AG04450 (cell line): ENCODE data around the gene PPFIBP1. TPM values are rescaled to one million over a fixed set of nuclear protein-coding genes. Genes with fewer than 3 reads are reported as not detected.

Source experiments
- CTCF ChIA-PET: fragments of 300-600, 350-600 bp; formaldehyde crosslinking; extraction: SDS; loops from one replicate; lab custom pipeline; 2022; ENCODE audit warnings: antibody characterized with exemption, inconsistent platforms; lab: Charles Lee
- POLR2A ChIA-PET: fragments of 350-600 bp; formaldehyde crosslinking; extraction: SDS; loops from one replicate; lab custom pipeline; 2021; ENCODE audit warnings: antibody characterized with exemption, inconsistent platforms; lab: Yijun Ruan, JAX
- DNase-seq: peaks from one replicate; pipeline ENCODE4 v3.0.0-alpha.2; 2011; ENCODE audit warnings: low read depth, low spot score
- H3K27ac ChIP-seq: one replicate; pipeline ENCODE4 v1.5.1; 2012; ENCODE audit warnings: low read depth, low read length, control low read depth
- H3K27me3 ChIP-seq: one replicate; pipeline ENCODE4 v1.6.0; 2012; ENCODE audit warnings: low read length; ENCODE audit not compliant: control insufficient read depth, insufficient read depth
- H3K4me3 ChIP-seq: 2 replicates; pipeline ENCODE4 v1.5.1; 2011; ENCODE audit warnings: mild to moderate bottlenecking, low read depth, low read length, control low read depth
- H3K9me3 ChIP-seq: 2 replicates; pipeline ENCODE4 v1.5.1; 2012; ENCODE audit warnings: low read length; ENCODE audit not compliant: control insufficient read depth, insufficient read depth
- CTCF ChIP-seq: IDR thresholded peaks from 2 replicates; pipeline ENCODE4 v1.5.1; 2011; ENCODE audit warnings: low read depth, low read length, control low read depth, inconsistent platforms
- polyA plus RNA-seq: library from polyadenylated mRNA; depleted of rRNA; stranded (reverse); fragments of >200 nt; gene quantifications from 2 replicates; pipeline ENCODE4 v1.2.3, GENCODE V29; 2011

PPFIBP1 gene
- polyA plus RNA-seq, 1 experiment: 58.3 TPM

GRCh38 chr12:27549801-27550652, 26.0 kb downstream of the PPFIBP1 start:
- Histone ChIP-seq H3K27me3 (no peaks in the 10 kb centered on the region), H3K9me3 (no peaks in the 10 kb centered on the region), H3K4me3 (peak overlapping the region; percentile 14), H3K27ac (peak overlapping the region; percentile 86)
- ChIA-PET CTCF (interaction anchor here (0.5 kb wide), 1 partner anchor 91 kb away, joined by 5 read pairs; no protein-coding TSS in a partner anchor), POLR2A (interaction anchor here (2.2 kb wide), 1 partner anchor 26 kb away, joined by 11 read pairs; the partner anchor contains the start of gene PPFIBP1)
- no peak for TF ChIP-seq CTCF
- peak; percentile 73 for DNase-seq

- H3K27me3 ChIP-seq: no peaks in the 10 kb centered on the region
- no peak overlapping the region for H3K4me3 ChIP-seq
- no peak for DNase-seq
- H3K27ac ChIP-seq: no peak overlapping the region
- ChIA-PET CTCF (interaction anchor here (0.5 to 1.3 kb wide), 2 partner anchors 85 to 92 kb away, joined by 3 to 5 read pairs; no protein-coding TSS in a partner anchor), POLR2A (interaction anchor here (2.2 kb wide), 1 partner anchor 27 kb away, joined by 11 read pairs; the partner anchor contains the start of gene PPFIBP1)
- no peaks in the 10 kb centered on the region for H3K9me3 ChIP-seq
- TF ChIP-seq CTCF: no peak
Observed at GRCh38 chr12:27550653-27550975, 26.6 kb downstream of the PPFIBP1 start.

- Histone ChIP-seq H3K4me3 (no peak overlapping the region), H3K9me3 (no peaks in the 10 kb centered on the region), H3K27me3 (no peaks in the 10 kb centered on the region), H3K27ac (no peak overlapping the region)
- no peak for TF ChIP-seq CTCF
- ChIA-PET POLR2A (no interaction called here), CTCF (interaction anchor here (1.3 kb wide), 1 partner anchor 84 kb away, joined by 3 read pairs; no protein-coding TSS in a partner anchor)
- no peak for DNase-seq
Observed at GRCh38 chr12:27551172-27551840, 27.3 kb downstream of the PPFIBP1 start.

- no peak overlapping the region for H3K27ac ChIP-seq
Observed at GRCh38 chr12:27552235-27552634, 28.2 kb downstream of the PPFIBP1 start.

More at GRCh38 chr12:27552235-27552634, 28.2 kb downstream of the PPFIBP1 start:
- CTCF ChIA-PET: no interaction called here
- Histone ChIP-seq H3K27me3 (no peaks in the 10 kb centered on the region), H3K4me3 (no peak overlapping the region), H3K9me3 (no peaks in the 10 kb centered on the region)
- POLR2A ChIA-PET: no interaction called here
- DNase-seq: no peak
- no peak for TF ChIP-seq CTCF
